ENCODE data around the gene SOS2. TPM values are rescaled to one million over a fixed set of nuclear protein-coding genes. Genes with fewer than 3 reads are reported as not detected.

SOS2 gene
- total and polyA plus RNA-seq, 2 of the 8 experiments (the other 6 are each of a cell fraction or from before 2014, with no cell fraction given), result 2.8 to 12.7 TPM

GRCh38 chr14:50116181-50116956 is 115.0 kb downstream of the SOS2 start, which contains the start of gene VCPKMT (continued):
- TF ChIP-seq HDAC6 (IDR thresholded peaks at IDR 0.05; ENCODE audit: low read depth, low read length) (no peak), TCF12 (IDR thresholded peaks at IDR 0.05; ENCODE audit: low read depth, low read length) (no peak), NANOG (IDR thresholded peaks at IDR 0.05; ENCODE audit: insufficient read depth, low read depth, low read length, poor library complexity, severe bottlenecking) (no peak), KDM1A (IDR thresholded peaks at IDR 0.05; ENCODE audit: borderline replicate concordance, low read length) (no peak), CBX8 (IDR thresholded peaks at IDR 0.05; ENCODE audit: borderline replicate concordance, low read depth, low read length) (no peak), CREB1 (IDR thresholded peaks at IDR 0.05) (peak; percentile 99), RXRA (IDR thresholded peaks at IDR 0.05; ENCODE audit: insufficient read depth, low read depth, low read length) (no peak), SRF (IDR thresholded peaks at IDR 0.05; ENCODE audit: low read depth, low read length) (peak; percentile 80), NRF1 (IDR thresholded peaks at IDR 0.05; ENCODE audit: low read depth, low read length) (no peak), ZNF274 (IDR thresholded peaks at IDR 0.05; ENCODE audit: borderline replicate concordance, extremely low read depth, low read length) (no peak), POLR2AphosphoS5 (IDR thresholded peaks at IDR 0.05; ENCODE audit: low read depth, low read length) (peak; percentile 97), ASH2L (IDR thresholded peaks at IDR 0.05; ENCODE audit: low read length) (peak; percentile 96), KDM5A (IDR thresholded peaks at IDR 0.05; ENCODE audit: low read length) (peak; percentile 97), EP300 (IDR thresholded peaks at IDR 0.05; ENCODE audit: borderline replicate concordance in 1 of 2, low read depth in 2 of 2, low read length in 2 of 2) (no peak), SIN3A (conservative IDR thresholded peaks at IDR 0.05 in 1 of 2, IDR thresholded peaks at IDR 0.05 in 1 of 2; ENCODE audit: low read depth in 1 of 2, low read length in 2 of 2) (peak; percentile 76 to 78; a peak in 3 of 4 replicates), POU5F1 (IDR thresholded peaks at IDR 0.05; ENCODE audit: low read depth, low read length) (no peak), SP2 (IDR thresholded peaks at IDR 0.05; ENCODE audit: low read length) (no peak), RBBP5 (IDR thresholded peaks at IDR 0.05; ENCODE audit: borderline replicate concordance, low read depth, low read length) (peak; percentile 93), BCL11A (IDR thresholded peaks at IDR 0.05; ENCODE audit: low read depth in 2 of 2, low read length in 2 of 2) (no peak), MAFK (IDR thresholded peaks at IDR 0.05; ENCODE audit: low read depth, low read length) (no peak), GABPA (IDR thresholded peaks at IDR 0.05; ENCODE audit: borderline replicate concordance, insufficient read depth, low read length) (no peak), RNF2 (IDR thresholded peaks at IDR 0.05; ENCODE audit: borderline replicate concordance, low read depth, low read length, missing control alignments, poor library complexity, severe bottlenecking) (no peak), EGR1 (IDR thresholded peaks at IDR 0.05; ENCODE audit: borderline replicate concordance, low read depth, low read length) (no peak), BACH1 (IDR thresholded peaks at IDR 0.05; ENCODE audit: low read length) (no peak), JUND (IDR thresholded peaks at IDR 0.05; ENCODE audit: low read length) (no peak)

All from H1 (cell line).